CD4-positive, alpha-beta T cell treated with Interleukin-4 for 4 hours (primary cell): ENCODE results near the gene EDN2.

ENCODE experiments used
- DNase-seq: peaks from one replicate; pipeline ENCODE4 v3.0.0-alpha.2; 2020

The EDN2 gene

GRCh38 chr1:41497461-41498030 is 13.1 kb upstream of the EDN2 start:
- DNase-seq, result no peak

DNA sequence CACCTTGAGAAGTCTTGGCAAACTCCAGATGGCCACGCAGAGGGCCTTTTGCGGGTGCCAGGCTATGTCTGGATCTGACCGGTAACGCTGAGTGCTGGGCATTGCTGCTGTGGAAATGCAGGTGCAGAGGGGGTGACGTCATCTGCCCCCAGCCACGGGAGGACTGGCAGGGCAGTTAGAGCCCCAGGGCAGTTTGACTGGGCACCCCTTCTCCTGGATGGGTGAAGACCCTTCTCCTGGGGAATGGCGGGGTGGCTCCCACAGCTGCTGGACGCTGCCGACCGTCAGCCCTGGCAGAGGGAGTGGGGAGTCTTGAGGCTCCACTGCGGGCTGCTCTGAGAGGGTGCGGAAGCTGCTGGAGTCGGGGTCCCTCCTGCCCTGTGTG is 12.6 kb upstream of the EDN2 start:
- DNase-seq, result no peak

DNA sequence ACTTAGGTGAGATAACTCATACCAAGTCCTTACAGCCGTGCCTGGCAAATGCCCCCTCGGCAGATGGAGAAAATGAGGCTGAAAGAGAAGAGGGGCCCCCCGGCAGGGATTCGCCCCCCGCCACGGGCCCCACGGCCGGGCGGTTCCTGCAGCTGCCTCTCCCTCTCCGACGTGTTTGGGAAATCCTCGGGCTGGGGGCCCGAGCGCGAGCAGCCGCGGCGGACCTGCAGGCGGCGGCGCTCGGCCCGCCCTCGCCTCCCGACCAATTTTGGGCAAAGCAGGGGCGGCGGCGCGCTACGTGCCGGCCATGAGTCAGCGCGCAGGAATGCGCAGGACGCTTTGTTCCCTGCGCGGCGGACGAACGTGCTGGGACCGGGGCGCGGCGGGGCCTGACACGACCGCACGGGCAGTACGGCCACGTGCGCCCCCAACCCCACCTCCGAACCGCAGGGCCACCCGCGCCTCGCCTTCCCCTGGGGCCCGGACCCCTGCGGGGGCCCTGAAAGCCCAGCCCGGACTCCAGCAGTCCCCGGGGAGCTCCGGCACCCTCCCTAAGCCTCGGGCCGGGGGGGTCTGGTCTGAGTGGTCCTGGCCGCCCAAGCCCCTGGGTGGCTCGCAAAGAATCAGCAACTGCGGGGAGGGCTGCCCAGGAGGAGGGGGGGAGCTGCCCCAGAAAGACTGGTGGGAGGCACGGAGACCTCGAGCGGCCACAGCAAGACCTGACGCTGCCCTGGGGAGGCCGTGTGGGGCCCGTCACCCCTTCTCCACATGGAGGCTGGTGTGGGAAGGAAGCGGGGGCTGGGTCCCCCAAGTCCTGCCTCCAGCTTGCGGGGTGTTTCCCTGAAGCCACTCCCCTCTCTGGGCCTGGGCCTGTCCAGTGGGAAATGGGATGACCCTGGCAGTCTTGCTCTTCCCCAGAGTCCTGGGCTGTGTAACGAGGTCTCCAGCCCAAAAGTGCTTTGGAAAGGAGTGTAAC is 11.9 kb upstream of the EDN2 start:
- no peak for DNase-seq

- DNase-seq, result no peak
Measured at GRCh38 chr1:41495210-41495948, 10.9 kb upstream of the EDN2 start.

DNA sequence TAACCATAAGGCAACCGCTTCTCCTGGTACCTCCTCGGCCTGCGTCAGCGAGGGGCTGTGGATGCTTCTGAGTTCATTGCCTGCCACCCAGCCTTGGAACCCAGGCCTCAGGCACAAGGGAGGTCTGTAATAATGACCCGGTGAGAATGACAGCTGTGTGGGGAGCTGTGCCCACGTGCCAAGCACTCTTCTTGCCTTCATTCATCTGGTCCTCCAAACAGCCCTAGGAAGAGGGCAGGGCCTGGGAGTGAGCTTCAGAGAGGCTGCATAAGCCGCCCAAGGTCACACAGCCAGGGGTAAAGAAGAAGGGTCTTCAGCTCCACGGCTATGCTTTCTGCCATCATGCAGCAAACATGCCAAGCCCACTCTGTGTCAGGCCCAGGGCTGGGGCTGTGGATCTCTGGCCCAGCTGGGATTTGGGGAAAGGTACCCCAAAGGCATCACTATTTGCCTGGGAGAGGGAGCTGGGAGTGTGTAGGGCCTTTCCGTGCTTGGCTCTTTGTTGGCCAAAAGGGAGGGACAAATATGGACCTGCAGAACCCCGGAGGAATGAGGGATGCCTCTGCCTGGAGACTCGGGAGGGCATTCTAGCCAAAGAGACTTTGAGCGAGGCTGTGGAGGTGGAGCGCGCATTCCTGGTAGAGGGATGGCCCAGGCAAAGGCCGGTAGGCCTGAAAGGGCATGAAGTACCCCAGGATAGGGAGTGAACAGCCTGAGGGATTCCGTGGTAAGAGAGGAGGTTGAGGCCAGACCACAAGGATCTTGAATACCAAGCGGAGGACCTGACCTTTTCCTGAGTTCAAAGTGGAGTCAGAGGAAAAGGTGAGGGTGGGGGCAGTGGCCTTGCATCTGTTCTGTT is 10.1 kb upstream of the EDN2 start:
- no peak for DNase-seq

GRCh38 chr1:41493626-41494350 is 9.3 kb upstream of the EDN2 start:
- DNase-seq, result no peak

GRCh38 chr1:41493117-41493536 is 8.6 kb upstream of the EDN2 start:
- no peak for DNase-seq

DNA sequence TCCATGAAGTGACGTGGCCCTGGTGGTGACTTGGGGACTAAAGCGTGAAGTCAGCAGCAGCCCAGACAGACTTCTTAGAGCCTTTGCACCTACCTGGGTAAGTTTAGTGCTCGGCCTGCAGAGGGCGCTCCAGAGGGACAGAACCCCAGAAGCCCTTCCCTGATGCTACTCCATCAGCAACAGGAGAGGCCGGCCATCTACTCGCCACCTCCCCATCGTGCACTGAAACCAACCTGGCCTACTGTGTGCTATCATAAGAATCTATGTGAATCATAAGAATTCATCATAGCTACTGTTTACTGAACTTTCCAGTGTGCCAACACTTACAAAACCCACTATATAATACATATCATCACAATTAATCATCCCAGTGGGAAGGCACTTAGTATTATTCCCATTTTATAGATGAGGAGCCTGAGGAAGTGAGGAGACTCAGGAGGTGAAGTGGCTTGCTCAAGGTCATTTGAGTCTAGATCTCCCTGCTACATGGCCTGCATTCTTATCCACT is 7.9 kb upstream of the EDN2 start:
- no peak for DNase-seq

- DNase-seq, result no peak
Measured at GRCh38 chr1:41490911-41491310, 6.4 kb upstream of the EDN2 start.

GRCh38 chr1:41489561-41489960 is 5.1 kb upstream of the EDN2 start:
- DNase-seq, result no peak

DNA sequence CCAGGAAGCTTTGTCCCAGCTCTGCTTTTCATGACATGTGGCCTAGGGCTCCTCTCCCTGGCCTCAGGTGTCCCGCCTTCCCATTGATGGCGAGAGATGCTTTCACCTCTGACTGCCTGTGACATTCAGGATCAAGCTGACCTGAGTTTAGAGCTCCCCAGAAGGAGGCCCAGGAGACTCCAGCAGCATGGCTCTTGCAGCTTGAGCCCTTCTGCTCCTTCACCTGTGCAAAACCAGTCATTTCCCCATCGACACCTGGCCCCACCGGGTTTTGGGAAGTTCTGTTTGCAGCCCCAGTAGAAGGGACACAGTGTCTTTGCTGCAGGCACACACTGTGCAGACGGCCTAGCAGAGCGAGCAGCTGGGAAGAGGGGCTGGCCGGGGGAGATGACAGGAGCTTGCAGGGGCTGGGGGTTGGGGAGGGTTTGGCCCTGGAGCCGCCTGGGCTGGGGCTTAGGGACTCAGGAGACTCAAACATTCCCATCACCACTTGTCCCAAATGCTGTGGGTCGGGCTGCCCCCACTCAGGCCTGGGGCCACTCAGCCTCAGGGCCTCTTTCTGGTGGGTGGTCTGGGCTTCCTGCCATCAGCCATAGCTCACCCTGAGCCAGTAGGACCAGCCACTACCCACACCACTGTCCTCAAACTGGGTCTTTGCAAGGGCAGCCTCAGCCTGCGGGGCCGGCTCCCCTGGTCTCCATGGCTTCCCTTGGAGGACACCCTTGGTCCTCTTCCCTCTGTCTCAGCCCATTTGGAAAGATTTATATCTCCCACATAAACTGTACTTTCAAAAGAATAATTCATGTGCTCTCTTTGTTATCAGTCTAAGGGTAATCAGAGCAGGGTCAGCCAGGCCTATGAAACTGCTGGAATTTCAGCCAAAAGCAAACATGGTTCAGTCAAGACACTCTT is 3.8 kb upstream of the EDN2 start:
- no peak for DNase-seq

DNA sequence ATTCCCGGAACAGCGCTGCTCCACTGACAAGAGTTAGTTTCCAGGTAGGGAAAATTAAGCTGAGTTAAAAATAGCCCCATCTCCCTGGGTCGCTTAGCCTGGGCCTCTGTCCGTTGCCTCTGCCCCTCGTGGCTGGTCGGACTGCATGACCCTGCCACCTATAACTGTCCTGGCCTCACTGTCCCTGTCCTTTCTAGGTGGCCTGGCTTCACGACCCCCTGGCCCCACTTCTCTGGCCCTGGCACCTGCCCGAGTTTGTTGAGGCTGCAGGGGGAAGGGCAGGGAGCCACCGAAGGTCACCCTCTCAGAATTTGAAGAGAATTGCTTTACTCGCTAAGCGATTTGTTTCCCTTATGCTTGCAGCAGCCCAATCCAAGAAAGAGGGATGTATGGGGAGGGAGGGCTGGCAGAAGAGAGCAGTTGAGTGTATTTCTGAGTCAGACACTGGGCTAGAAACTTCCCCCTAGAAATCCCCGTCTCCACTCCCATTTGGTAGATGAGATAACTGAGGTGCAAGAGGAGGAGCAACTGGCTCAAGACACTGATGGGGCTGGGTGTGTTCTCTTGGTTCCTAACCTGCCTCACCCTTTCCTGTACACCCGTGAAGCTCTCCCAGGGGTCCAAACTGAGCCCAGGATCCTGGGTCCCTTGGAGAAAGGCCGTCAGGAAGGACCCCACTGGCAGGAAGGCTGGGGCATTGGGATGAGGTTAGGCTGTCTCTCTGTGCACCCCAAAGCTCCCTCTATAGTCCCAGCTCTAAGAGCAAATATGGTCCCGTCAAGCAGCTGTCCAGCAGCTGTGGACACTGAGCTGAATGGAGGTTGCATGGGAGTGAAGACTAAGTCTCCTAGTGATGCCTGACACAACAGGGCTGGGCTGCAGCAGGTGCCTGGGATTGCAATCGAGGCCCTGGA is 2.9 kb upstream of the EDN2 start:
- DNase-seq, result no peak

GRCh38 chr1:41486371-41487125 is 2.1 kb upstream of the EDN2 start:
- no peak for DNase-seq

DNA sequence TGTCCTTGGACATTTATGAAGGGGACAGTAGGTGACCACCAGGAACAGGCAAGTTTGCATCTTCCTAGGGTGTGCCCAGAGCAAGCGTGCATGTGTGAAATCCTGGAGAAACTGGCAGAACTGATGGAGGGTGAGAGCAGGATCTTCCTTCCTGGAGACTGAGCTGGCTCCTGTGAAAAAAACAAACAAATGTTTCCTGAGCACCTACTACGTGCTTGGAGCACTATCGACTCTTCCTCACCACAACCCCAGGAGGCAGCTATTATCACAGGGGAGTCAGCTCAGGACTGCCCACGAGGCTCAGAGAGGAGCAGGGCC is 1.5 kb upstream of the EDN2 start:
- no peak for DNase-seq

DNA sequence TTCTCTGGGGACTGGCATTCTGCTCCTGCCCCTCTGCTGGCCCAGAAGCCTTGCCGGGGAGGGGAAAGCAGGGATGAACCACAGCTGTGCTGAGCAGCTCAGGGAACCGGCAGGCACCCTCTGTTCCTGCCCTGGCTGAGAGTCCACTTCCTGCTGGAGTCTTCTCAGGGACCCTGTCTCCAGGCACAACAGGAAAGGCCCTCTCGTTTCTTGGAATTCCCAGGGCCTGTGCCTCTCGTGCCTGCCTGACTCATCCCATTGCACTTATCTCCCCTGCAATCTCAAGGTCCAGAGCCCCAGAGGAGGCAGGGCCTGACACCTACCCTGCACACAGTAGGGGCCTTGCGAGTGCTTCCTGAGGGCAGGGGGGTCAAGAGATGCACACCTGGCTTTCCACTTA is 1.1 kb upstream of the EDN2 start:
- no peak for DNase-seq

DNA sequence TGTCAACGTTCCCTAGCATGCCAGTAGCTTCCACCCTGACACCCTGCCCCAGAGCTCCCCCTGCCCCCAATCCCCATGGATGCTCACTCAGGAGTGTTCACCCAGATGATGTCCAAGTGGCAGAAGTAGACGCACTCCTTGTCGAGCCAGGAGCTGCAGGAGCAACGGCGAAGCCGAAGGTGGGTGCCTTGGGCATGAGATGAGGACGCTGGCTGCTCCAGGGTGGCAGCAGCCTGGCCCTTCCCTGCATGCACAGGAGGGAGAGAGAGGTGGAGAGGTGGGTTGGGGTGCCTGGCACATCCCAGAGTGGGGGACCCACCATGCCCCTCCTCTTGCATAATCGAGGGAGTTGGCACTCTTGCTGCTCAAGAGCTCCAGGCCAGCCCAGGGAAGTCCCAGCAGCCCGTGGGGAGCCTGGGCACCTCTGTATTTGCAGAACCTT is 502 bp downstream of the EDN2 start:
- DNase-seq, result no peak

DNA sequence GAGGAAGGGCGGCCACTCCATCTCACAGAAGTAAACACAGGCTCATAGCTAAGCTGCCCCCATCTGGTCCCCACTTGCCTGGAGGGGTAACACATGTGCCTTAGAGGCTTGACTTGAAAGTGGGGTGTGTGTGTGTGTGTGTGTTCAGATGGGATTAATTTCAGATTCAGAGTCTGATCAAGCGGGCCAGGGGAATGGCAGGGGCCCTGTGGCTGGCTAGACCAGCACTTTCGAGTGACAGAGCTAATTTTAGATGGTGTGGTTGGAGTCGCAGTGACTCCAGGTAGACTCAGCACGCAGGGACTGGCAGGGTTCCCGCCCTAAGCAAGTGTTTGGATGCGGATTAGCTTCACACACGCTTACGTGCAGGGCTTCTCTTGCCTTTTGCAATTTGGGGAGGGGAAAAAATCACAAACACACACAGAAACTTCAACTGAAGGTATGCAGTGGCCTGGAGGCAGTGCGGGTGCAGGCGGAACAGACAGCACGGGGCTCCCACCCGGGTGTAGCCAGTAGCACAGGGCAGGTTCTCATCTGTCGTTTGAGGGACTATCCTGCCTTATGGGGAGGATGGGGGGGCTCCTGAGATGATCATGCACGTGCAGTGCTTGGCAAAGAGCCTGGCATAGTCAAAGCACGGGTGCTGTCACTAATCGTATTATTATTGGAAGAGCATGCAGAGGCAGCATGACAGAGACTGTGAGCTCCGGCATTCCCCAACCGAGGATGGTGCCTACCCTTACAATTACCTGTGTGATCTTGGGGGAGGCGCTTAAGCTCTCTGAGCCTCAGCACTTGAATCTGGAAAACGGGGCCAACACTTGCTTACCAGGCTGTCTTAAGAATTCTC is 1.3 kb downstream of the EDN2 start:
- no peak for DNase-seq
